ENCODE measurements around the gene GRAMD1A. TPM values are rescaled to one million over a fixed set of nuclear protein-coding genes. Genes with fewer than 3 reads are reported as not detected.

GRAMD1A gene
- total RNA-seq, 2 donors from 2014 or later = 26.3 to 31.0 TPM

GRCh38 chr19:34960940-34961679, 39.0 kb upstream of the GRAMD1A start:
- Histone ChIP-seq H3K27ac (no peak overlapping the region), H3K4me3 (no peak overlapping the region), H3K36me3 (peaks cover 32% of the 10 kb centered on the region), H3K4me1 (no peaks in the 10 kb centered on the region), H3K9me3 (peaks cover 20% of the 10 kb centered on the region), H3K27me3 (no peaks in the 10 kb centered on the region), H3K9ac (ENCODE audit: low read depth in 2 of 2, low read length in 2 of 2) (no peak overlapping the region)
- no peak for TF ChIP-seq CTCF (IDR thresholded peaks at IDR 0.05)
- no peak for DNase-seq
- intact Hi-C loops (cut with DNase I) = no loop called here

- Histone ChIP-seq H3K4me3 (peak overlapping the region; percentile 99), H3K27ac (peak overlapping the region; percentile 74), H3K27me3 (no peaks in the 10 kb centered on the region), H3K4me1 (no peaks in the 10 kb centered on the region), H3K9me3 (peaks cover 20% of the 10 kb centered on the region), H3K36me3 (peaks cover 32% of the 10 kb centered on the region), H3K9ac (ENCODE audit: low read depth in 2 of 2, low read length in 2 of 2) (no peak overlapping the region)
- DNase-seq = peak; percentile 54
- no peak for TF ChIP-seq CTCF (IDR thresholded peaks at IDR 0.05)
- intact Hi-C loops (cut with DNase I) = no loop called here
These were observed 38.1 kb upstream of the GRAMD1A start for GRCh38 chr19:34961775-34962686.

GRCh38 chr19:34962687-34963572, 37.2 kb upstream of the GRAMD1A start:
- DNase-seq = peak; percentile 51
- intact Hi-C loops (cut with DNase I) = no loop called here
- Histone ChIP-seq H3K36me3 (peaks cover 28% of the 10 kb centered on the region), H3K9ac (ENCODE audit: low read depth in 2 of 2, low read length in 2 of 2) (peak overlapping the region; percentile 80 to 93), H3K4me3 (peak overlapping the region; percentile 99), H3K27me3 (no peaks in the 10 kb centered on the region), H3K9me3 (peaks cover 15% of the 10 kb centered on the region), H3K27ac (peak overlapping the region; percentile 74), H3K4me1 (no peaks in the 10 kb centered on the region)
- TF ChIP-seq CTCF (IDR thresholded peaks at IDR 0.05) = no peak

- Histone ChIP-seq H3K9ac (ENCODE audit: low read depth in 2 of 2, low read length in 2 of 2) (peak within 1 kb of the TSS; percentile 80 to 93), H3K36me3 (peaks cover 19% of the 10 kb centered on the region), H3K27ac (peak within 1 kb of the TSS; percentile 74), H3K27me3 (no peaks in the 10 kb centered on the region), H3K4me1 (no peaks in the 10 kb centered on the region), H3K4me3 (peak within 1 kb of the TSS; percentile 99), H3K9me3 (peaks cover 6% of the 10 kb centered on the region)
- DNase-seq = peak; percentile 84
- no peak for TF ChIP-seq CTCF (IDR thresholded peaks at IDR 0.05)
- intact Hi-C loops (cut with DNase I) = no loop called here
These were observed 36.3 kb upstream of the GRAMD1A start, which contains the start of gene ZNF792 for GRCh38 chr19:34963573-34964406. Gene ZNF792 (minus strand): TSS chr19:34964229. CDS start chr19:34963662, 567 bp downstream.

Data from colonic mucosa (tissue), 4 donors.